ENCODE measurements around the gene DEFB118. TPM values are rescaled to one million over a fixed set of nuclear protein-coding genes. Genes with fewer than 3 reads are reported as not detected.

DEFB118 gene
- total and polyA plus RNA-seq, 2 of the 13 experiments (the other 11 are each of a cell fraction or from before 2014, with no cell fraction given): not detected

DNA sequence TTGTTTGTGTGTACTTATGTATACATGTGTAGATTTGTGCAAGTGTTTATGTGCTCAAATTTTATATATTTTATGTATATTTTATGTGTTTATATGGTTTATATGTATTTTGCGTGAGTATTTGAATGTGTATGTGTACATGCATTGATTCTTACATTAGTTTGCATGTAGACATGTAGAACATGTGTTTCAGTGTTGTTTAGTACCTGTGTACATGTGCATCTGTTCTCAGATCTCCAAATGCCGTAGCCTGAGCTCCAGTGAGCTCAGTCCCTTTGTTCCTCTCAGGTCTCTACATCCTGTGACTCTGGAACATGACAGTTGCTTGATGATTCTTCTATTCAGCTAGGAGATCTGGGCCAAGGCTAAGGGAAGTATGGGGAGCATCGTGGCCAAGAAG lies 26.5 kb downstream of the DEFB118 start:
- FAIRE-seq (no peak), ATAC-seq (no peak), DNase-seq (ENCODE audit: low spot score) (no peak)
- WGBS (ENCODE audit: low lambda C conversion rate): under 1% methylated on average over 3 of the region's 3 CpGs
- Histone ChIP-seq H3K27ac (ENCODE audit: extremely low read length, insufficient read depth, low read length) (no peak overlapping the region), H3K9ac (ENCODE audit: insufficient read depth, low read depth, low read length) (no peak overlapping the region), H3K4me2 (ENCODE audit: low read depth, low read length) (no peak overlapping the region), H4K20me1 (ENCODE audit: insufficient read depth, low read length) (no peaks in the 10 kb centered on the region), H3K36me3 (replicated peaks in 1 of 2; ENCODE audit: control insufficient read depth in 1 of 2, insufficient read depth in 2 of 2, low read length in 2 of 2) (no peaks in the 10 kb centered on the region), H3K4me1 (ENCODE audit: insufficient read depth, low read length) (no peaks in the 10 kb centered on the region), H3K79me2 (ENCODE audit: insufficient read depth, low read length) (no peaks in the 10 kb centered on the region), H3K9me3 (ENCODE audit: low read length) (no peaks in the 10 kb centered on the region), H3K27me3 (ENCODE audit: control insufficient read depth in 1 of 2, insufficient read depth in 2 of 2, low read length in 2 of 2) (peaks cover 0 to 6% of the 10 kb centered on the region in 2 experiments; a peak in 2 of 5 replicates), H3K4me3 (replicated peaks in 1 of 3; ENCODE audit: insufficient read depth in 1 of 3, low read depth in 2 of 3, low read length in 3 of 3) (no peak overlapping the region), H2AFZ (ENCODE audit: low read length) (no peak overlapping the region)
- ChIA-PET POLR2A (no interaction called here), CTCF (ENCODE audit: low intra/inter-chr PET ratio, low total read pairs) (no interaction called here)
- in situ Hi-C loops (cut with HindIII; ENCODE audit: extremely low pct_ligation_motif_present, low pct_unique_long_range_greater_than_20kb) (no loop called here), intact Hi-C loops (cut with micrococcal nuclease; ENCODE audit: unreplicated experiment) (no loop called here)
- BruUV-seq (replicated peaks): no TSS peak
- TF ChIP-seq, protein P1, sequence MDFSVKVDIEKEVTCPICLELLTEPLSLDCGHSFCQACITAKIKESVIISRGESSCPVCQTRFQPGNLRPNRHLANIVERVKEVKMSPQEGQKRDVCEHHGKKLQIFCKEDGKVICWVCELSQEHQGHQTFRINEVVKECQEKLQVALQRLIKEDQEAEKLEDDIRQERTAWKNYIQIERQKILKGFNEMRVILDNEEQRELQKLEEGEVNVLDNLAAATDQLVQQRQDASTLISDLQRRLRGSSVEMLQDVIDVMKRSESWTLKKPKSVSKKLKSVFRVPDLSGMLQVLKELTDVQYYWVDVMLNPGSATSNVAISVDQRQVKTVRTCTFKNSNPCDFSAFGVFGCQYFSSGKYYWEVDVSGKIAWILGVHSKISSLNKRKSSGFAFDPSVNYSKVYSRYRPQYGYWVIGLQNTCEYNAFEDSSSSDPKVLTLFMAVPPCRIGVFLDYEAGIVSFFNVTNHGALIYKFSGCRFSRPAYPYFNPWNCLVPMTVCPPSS (IDR thresholded peaks at IDR 0.05): no peak
- TF ChIP-seq MAZ (IDR thresholded peaks at IDR 0.05; ENCODE audit: borderline replicate concordance, low read depth, low read length) (no peak), MAZ (CRISPR knock-in tag; IDR thresholded peaks at IDR 0.05; ENCODE audit: low read depth) (no peak), ZNF160 (CRISPR knock-in tag; IDR thresholded peaks at IDR 0.05) (no peak), BHLHE40 (IDR thresholded peaks at IDR 0.05; ENCODE audit: low read length) (no peak), ZNF432 (CRISPR knock-in tag; IDR thresholded peaks at IDR 0.05; ENCODE audit: borderline replicate concordance) (no peak), SMARCE1 (IDR thresholded peaks at IDR 0.05; ENCODE audit: borderline replicate concordance) (no peak), NFATC3 (CRISPR knock-in tag; IDR thresholded peaks at IDR 0.05) (no peak)
- TF ChIP-seq, protein P2, sequence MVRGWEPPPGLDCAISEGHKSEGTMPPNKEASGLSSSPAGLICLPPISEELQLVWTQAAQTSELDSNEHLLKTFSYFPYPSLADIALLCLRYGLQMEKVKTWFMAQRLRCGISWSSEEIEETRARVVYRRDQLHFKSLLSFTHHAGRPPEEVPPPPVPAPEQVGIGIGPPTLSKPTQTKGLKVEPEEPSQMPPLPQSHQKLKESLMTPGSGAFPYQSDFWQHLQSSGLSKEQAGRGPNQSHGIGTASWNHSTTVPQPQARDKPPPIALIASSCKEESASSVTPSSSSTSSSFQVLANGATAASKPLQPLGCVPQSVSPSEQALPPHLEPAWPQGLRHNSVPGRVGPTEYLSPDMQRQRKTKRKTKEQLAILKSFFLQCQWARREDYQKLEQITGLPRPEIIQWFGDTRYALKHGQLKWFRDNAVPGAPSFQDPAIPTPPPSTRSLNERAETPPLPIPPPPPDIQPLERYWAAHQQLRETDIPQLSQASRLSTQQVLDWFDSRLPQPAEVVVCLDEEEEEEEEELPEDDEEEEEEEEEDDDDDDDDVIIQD (CRISPR knock-in tag; IDR thresholded peaks at IDR 0.05; ENCODE audit: low read depth): no peak
- TF ChIP-seq, protein P3, sequence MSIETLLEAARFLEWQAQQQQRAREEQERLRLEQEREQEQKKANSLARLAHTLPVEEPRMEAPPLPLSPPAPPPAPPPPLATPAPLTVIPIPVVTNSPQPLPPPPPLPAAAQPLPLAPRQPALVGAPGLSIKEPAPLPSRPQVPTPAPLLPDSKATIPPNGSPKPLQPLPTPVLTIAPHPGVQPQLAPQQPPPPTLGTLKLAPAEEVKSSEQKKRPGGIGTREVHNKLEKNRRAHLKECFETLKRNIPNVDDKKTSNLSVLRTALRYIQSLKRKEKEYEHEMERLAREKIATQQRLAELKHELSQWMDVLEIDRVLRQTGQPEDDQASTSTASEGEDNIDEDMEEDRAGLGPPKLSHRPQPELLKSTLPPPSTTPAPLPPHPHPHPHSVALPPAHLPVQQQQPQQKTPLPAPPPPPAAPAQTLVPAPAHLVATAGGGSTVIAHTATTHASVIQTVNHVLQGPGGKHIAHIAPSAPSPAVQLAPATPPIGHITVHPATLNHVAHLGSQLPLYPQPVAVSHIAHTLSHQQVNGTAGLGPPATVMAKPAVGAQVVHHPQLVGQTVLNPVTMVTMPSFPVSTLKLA (IDR thresholded peaks at IDR 0.05): peak; percentile 94
